NT2/D1 (cell line): Measurements from ENCODE around the gene STOX2.

ENCODE experiments used
- SUZ12 ChIP-seq: IDR thresholded peaks from 2 replicates; pipeline ENCODE4 v1.6.1; 2011; ENCODE audit not compliant: insufficient read length, insufficient read depth; ENCODE audit errors: extremely low read depth
- YY1 ChIP-seq: IDR thresholded peaks from 2 replicates; pipeline ENCODE4 v1.6.1; 2011; ENCODE audit not compliant: insufficient read length, insufficient read depth
- ZNF274 ChIP-seq: IDR thresholded peaks from 2 replicates; pipeline ENCODE4 v1.6.1; 2011; ENCODE audit warnings: mild to moderate bottlenecking, low read depth, low read length

DNA sequence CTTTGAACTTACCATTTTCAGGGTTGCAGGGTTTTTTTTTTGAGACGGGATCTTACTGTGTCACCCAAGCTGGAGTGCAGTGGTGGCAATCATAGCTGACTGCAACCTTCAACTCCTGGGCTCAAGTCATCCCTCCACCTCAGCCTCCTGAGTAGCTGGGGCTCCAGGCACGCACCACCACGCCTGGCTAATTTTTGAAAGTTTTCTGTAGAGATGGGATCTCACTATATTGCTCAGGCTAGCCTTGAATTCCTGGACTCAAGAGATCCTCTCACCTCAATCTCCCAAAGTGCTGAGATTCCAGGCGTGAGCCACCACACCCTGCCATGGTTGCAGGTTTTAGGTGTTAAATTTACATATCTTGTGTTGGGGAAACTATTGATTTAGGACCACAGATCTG, 64.5 kb downstream of the STOX2 start:
- TF ChIP-seq ZNF274 (no peak), SUZ12 (no peak), YY1 (no peak)
